ENCODE data around the gene MARCO.

GRCh38 chr2:119011910-119012209 is 69.9 kb downstream of the MARCO start:
- no peak for TF ChIP-seq POLR2AphosphoS5 (IDR thresholded peaks at IDR 0.05)
- TF ChIP-seq CTCF (IDR thresholded peaks at IDR 0.05) = no peak

Measured in prostate gland (tissue), 2 donors.